ENCODE data around the gene CCKAR.

Gene CCKAR

DNA sequence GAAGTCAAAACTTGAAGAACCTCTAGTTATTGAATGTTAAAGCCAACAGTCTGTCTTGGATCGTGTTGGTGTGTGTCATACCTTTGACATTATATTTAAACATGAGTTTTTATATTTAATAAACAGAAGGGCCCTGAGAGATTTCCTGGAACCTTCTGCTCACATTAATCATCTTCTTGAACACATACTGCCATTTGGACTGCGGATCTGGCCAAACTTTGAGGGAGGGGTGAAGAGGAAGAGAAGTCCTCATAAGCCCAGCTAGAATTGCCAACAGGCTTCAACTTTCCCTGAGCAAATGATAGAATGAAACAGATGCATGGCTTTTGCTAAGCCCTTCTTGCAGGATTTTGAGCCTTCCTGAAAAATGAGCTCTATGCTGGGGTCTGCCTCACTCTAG, 27.4 kb downstream of the CCKAR start:
- H3K4me3 ChIP-seq: no peak overlapping the region
- H3K4me1 ChIP-seq: peaks cover 28% of the 10 kb centered on the region
- H3K27ac ChIP-seq: no peak overlapping the region
- peaks cover 6% of the 10 kb centered on the region; the same call in 1 of the 2 replicates for H3K9me3 ChIP-seq
- no peak overlapping the region for H3K9ac ChIP-seq
- H3K27me3 ChIP-seq: no peaks in the 10 kb centered on the region
- no peaks in the 10 kb centered on the region for H3K36me3 ChIP-seq
- TF ChIP-seq Cebpa-rat (IDR thresholded peaks at IDR 0.05): no peak
- no peaks in the 10 kb centered on the region for H4K20me1 ChIP-seq
- no peak overlapping the region for H3K4me2 ChIP-seq

DNA sequence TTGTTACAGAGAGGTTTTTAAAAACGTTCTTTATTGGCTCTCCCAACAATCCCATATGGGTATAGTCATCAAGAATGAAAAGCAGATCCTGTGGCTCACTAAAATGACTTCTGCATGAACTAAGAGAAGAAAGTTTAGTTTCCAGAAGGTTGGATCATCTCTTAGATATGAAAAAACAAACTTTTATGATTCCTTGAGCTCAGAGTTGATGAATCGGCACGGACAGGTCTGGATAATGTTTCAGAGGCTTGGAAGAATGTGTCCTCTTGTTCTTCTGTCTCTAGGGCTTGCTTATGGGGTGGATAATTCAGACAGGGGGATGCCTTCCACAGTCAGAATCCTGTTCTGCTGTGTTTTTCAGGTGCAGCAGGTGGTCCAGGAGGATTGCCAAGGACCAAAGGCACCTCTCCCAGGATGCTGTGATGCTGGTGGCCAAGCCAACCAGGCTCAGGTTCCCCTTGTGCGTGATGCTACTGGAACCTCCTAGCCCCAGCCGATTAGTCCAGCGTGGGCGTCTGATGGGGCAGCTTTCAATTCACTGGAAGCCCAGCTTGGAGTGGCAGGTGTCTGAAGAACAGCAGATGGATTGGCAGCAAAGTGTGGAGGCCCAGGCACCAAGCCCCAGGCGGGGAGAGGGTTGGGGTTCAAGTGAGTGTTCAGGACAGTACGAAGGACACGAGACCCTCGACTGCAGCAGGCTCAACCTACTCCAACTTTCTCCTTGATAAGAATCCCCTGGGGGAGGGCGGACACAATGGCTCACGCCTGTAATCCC, 30.3 kb downstream of the CCKAR start:
- Histone ChIP-seq H3K4me2 (no peak overlapping the region), H4K20me1 (no peaks in the 10 kb centered on the region), H3K9me3 (peaks cover 6% of the 10 kb centered on the region; the same call in 1 of the 2 replicates), H3K9ac (no peak overlapping the region), H3K36me3 (no peaks in the 10 kb centered on the region), H3K4me1 (peaks cover 37% of the 10 kb centered on the region), H3K27me3 (no peaks in the 10 kb centered on the region), H3K27ac (no peak overlapping the region), H3K4me3 (no peak overlapping the region)
- TF ChIP-seq Cebpa-rat (IDR thresholded peaks at IDR 0.05): no peak

DNA sequence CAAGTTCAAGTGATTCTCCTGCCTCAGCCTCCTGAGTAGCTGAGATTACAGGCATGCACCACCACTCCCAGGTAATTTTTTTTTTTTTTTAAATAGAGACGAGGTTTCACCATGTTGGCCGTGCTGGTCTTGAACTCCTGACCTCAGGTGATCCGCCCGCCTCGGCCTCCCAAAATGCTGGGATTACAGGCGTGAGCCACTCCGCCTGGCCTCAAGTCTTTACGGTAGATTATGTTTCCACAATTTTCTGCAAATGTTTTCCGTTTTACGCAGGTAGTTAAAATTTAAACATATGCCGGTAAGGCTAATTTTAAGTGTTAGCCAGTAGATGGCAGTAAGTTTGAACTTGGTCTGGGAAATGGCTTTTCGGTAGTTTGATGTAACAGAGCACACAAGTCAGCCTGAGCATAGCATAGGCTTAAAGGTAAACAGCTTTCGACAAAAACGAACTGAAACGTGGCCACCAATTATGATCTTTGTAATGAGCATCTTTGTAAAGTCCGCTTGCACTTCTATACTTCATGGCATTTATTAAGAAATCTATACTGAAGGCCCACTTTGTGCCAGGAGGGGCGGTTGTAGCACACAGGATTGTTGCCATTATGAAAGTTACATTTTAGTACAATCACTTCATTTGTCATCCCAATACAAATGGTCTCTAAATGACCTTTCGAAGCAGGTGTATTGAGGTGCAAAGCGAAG, 31.1 kb downstream of the CCKAR start:
- H3K27ac ChIP-seq: no peak overlapping the region
- H4K20me1 ChIP-seq: no peaks in the 10 kb centered on the region
- no peak overlapping the region for H3K9ac ChIP-seq
- peaks cover 3% of the 10 kb centered on the region for H3K9me3 ChIP-seq
- H3K4me2 ChIP-seq: peak overlapping the region; percentile 67
- no peaks in the 10 kb centered on the region for H3K27me3 ChIP-seq
- no peak for TF ChIP-seq Cebpa-rat (IDR thresholded peaks at IDR 0.05)
- no peak overlapping the region for H3K4me3 ChIP-seq
- H3K36me3 ChIP-seq: no peaks in the 10 kb centered on the region
- H3K4me1 ChIP-seq: peaks cover 37% of the 10 kb centered on the region

DNA sequence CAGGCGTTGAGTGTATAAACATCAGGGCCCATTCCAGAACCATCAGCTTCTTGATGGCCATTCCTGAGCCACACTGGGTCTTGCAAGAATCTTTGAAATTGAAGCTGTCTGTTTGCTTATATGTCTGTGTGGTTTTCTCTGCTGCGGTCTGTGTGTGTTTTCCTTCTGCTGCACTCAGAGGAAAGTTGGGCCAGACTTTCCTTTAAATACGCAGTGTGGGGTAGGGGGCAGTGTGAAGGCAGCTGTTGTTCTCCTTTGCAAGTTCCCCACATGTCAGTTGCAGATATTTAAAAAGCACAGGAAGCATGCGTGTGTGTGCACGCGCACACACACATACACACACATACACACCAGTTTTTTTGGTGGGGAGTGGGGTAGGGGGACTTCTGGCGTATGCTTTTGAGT, 32.1 kb downstream of the CCKAR start:
- Histone ChIP-seq H3K9me3 (peaks cover 10% of the 10 kb centered on the region), H3K36me3 (no peaks in the 10 kb centered on the region), H3K27ac (peak overlapping the region; percentile 60; the same call in 1 of the 2 replicates), H3K9ac (peak overlapping the region; percentile 27; the same call in 1 of the 2 replicates), H3K4me2 (peak overlapping the region; percentile 67), H4K20me1 (no peaks in the 10 kb centered on the region), H3K27me3 (no peaks in the 10 kb centered on the region), H3K4me3 (no peak overlapping the region; the same call in 1 of the 2 replicates), H3K4me1 (peaks cover 37% of the 10 kb centered on the region)
- no peak for TF ChIP-seq Cebpa-rat (IDR thresholded peaks at IDR 0.05)

DNA sequence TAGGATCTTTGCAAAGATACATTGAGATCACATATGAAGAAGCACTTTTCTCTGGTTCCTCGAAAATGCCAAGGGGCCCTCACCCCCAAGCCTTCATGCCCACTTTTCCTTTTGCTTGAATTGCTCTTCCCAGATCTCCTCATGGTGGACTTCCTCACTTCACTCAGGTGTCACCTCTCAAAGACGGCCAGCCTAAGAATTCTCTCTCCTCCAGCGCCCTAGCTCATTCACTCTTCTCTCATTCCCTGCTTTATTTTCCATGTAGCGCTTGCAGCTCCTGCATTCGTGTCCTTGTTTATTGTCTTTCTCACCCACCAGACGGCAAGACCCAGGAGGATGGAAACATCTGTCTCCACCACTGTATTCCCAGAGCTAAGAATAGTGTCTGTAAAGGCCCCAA, 32.9 kb downstream of the CCKAR start:
- no peak overlapping the region for H3K9ac ChIP-seq

DNA sequence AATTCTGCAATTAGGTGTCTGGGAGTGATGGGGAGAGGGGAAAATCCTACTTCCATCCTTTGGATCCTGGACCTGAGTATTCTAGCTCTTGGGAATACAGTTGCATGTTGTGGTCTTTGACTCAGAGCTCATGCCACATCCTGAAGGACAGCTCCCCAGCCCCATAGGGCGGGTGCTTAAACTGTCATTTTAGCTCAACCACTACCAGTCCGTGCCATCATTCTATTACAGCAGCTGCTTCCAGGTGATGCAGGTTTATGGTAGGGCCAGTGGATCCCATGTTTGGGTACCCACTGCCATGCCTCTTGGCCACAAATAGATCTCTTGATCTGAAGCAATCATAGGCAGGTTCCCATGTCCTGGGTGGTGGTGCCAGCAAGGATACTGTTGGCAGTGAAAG, 34.7 kb downstream of the CCKAR start:
- Histone ChIP-seq H3K36me3 (no peaks in the 10 kb centered on the region), H3K9ac (no peak overlapping the region), H3K27ac (no peak overlapping the region), H3K4me1 (peaks cover 38% of the 10 kb centered on the region), H3K4me3 (no peak overlapping the region), H3K9me3 (peaks cover 10% of the 10 kb centered on the region), H3K4me2 (no peak overlapping the region), H3K27me3 (no peaks in the 10 kb centered on the region), H4K20me1 (no peaks in the 10 kb centered on the region)
- TF ChIP-seq Cebpa-rat (IDR thresholded peaks at IDR 0.05): no peak

More for the DNA sequence above, 32.9 kb downstream of the CCKAR start:
- no peak for TF ChIP-seq Cebpa-rat (IDR thresholded peaks at IDR 0.05)
- Histone ChIP-seq H3K36me3 (no peaks in the 10 kb centered on the region), H3K27me3 (no peaks in the 10 kb centered on the region), H3K4me2 (peak overlapping the region; percentile 67), H3K9me3 (peaks cover 10% of the 10 kb centered on the region), H4K20me1 (no peaks in the 10 kb centered on the region), H3K4me3 (no peak overlapping the region), H3K4me1 (peaks cover 39% of the 10 kb centered on the region), H3K27ac (peak overlapping the region; percentile 60; the same call in 1 of the 2 replicates)

DNA sequence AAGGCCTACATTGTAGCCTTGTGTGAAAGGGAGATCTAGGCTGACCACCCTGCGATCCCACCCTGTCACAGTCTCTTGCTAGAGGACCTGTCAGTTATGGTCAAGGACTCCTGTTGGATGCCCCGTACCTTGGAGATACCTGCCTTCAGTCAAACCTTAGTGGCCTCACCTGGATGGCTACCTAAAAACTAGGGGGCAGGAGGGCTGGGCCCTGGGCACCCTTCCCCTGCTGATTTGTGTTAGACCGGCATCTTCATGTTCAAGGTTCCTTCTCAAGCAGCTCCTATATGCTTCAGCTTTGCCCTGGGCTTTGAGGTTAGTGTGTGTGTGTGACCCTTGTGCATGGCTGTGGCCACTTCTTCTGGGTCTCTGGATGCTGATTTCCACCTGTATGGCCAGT, 35.3 kb downstream of the CCKAR start:
- H3K36me3 ChIP-seq: no peaks in the 10 kb centered on the region
- H3K27me3 ChIP-seq: no peaks in the 10 kb centered on the region
- H3K27ac ChIP-seq: no peak overlapping the region
- no peak overlapping the region for H3K4me3 ChIP-seq
- H3K9ac ChIP-seq: no peak overlapping the region
- no peak for TF ChIP-seq Cebpa-rat (IDR thresholded peaks at IDR 0.05)
- peaks cover 32% of the 10 kb centered on the region for H3K4me1 ChIP-seq
- no peaks in the 10 kb centered on the region for H4K20me1 ChIP-seq
- H3K4me2 ChIP-seq: no peak overlapping the region
- H3K9me3 ChIP-seq: peaks cover 10% of the 10 kb centered on the region

DNA sequence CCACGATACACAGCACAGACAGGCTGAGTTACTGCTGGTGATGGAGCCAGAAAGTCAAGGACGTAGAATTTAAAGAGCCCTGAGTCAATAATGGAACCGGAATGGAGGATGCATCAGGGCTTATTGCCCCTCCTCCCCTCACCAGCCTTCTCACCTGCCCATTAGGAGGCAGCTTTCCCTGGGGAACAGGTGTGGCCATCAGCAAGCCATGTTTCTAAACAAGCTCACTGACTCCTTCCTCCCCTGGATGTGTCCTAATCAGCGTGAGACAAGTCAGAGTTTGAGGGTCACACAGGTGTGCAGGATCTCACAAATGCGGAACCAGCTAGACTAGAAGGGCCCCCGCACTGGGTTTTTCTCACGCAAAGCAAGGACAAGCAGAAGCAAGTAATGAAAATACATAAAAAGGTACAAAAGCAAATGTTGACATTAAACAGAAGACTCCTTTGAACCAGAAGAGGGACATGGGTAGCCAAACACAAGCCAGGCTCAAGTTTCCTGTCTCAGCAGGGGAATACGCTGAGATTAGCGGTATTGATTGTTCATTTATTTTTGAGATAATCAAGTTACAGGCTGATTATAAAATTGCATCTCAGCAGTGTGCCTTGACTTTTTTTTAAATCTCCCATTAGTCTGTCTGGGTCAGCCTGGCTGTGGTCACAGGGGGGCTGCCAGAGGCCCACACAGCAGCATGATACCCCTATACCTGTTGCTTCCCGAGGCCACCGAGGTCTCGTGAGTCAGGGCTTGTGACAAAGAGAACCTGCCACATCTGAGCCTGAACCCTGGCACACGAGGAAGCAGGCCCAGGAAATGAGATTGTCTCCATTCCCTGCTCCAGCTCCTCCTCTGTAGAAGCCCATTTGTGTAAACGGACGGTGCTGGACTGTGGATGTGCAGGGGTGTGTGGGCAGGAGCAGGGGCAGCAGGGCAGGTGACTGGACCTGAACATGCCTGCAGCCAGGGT, 37.4 kb downstream of the CCKAR start:
- Histone ChIP-seq H3K36me3 (no peaks in the 10 kb centered on the region), H4K20me1 (no peaks in the 10 kb centered on the region), H3K4me3 (no peak overlapping the region), H3K9me3 (peaks cover 10% of the 10 kb centered on the region), H3K4me2 (no peak overlapping the region), H3K27me3 (no peaks in the 10 kb centered on the region), H3K27ac (no peak overlapping the region), H3K9ac (no peak overlapping the region), H3K4me1 (peaks cover 14% of the 10 kb centered on the region)
- no peak for TF ChIP-seq Cebpa-rat (IDR thresholded peaks at IDR 0.05)

DNA sequence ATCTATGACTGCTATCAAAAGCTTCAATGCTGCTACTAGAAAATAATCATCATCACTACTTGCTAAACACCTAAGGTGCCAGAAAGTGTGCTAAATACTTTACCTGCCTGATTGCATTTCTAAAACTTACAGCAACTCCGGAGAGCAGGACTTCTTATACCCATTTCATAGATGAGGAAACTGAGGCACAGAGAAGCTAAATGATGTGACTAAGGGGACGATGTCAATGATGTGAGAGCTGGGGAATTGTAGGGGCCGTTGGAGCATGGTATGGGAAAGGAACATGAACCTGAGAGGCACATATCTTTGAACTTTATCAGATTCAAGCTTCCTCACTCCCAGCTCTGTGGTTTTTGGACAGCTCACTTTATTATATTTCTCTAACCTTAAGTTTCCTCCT, 38.7 kb downstream of the CCKAR start:
- no peak for TF ChIP-seq Cebpa-rat (IDR thresholded peaks at IDR 0.05)

More for the DNA sequence above, 38.7 kb downstream of the CCKAR start:
- no peak overlapping the region for H3K27ac ChIP-seq
- no peak overlapping the region for H3K9ac ChIP-seq
- no peak overlapping the region for H3K4me2 ChIP-seq
- H3K4me3 ChIP-seq: no peak overlapping the region
- no peaks in the 10 kb centered on the region for H4K20me1 ChIP-seq
- no peaks in the 10 kb centered on the region for H3K27me3 ChIP-seq
- no peaks in the 10 kb centered on the region for H3K36me3 ChIP-seq
- H3K9me3 ChIP-seq: peaks cover 10% of the 10 kb centered on the region
- H3K4me1 ChIP-seq: 0 out of 2 replicates have a peak, but pooled peaks cover 5% of the 10 kb centered on the region
